Measurements from ENCODE around the gene SBF2.

The SBF2 gene

DNA sequence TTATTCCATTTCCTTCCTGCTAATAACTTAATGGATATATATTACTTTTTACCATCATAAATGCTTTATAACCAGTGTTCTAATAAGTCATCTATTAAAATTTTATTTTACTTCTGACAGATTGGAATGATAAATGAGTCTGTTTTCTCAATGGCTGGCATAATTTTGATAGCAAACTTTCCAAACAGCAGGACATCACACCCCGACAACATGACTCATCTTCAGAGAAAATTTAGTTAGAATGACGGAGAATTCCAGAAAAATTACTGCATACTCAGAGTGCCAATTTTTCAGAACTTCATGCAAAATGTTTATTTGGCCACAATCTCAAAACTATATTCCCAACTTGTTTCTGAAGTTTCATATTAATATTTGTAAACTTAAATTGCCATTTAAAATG lies 455.8 kb downstream of the SBF2 start:
- TF ChIP-seq, protein P1, sequence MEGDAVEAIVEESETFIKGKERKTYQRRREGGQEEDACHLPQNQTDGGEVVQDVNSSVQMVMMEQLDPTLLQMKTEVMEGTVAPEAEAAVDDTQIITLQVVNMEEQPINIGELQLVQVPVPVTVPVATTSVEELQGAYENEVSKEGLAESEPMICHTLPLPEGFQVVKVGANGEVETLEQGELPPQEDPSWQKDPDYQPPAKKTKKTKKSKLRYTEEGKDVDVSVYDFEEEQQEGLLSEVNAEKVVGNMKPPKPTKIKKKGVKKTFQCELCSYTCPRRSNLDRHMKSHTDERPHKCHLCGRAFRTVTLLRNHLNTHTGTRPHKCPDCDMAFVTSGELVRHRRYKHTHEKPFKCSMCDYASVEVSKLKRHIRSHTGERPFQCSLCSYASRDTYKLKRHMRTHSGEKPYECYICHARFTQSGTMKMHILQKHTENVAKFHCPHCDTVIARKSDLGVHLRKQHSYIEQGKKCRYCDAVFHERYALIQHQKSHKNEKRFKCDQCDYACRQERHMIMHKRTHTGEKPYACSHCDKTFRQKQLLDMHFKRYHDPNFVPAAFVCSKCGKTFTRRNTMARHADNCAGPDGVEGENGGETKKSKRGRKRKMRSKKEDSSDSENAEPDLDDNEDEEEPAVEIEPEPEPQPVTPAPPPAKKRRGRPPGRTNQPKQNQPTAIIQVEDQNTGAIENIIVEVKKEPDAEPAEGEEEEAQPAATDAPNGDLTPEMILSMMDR (conservative IDR thresholded peaks at IDR 0.05; ENCODE audit: low read depth, low read length), result no peak
- no peak for DNase-seq (ENCODE audit: low read depth)
- no peak overlapping the region for H3K4me3 ChIP-seq (ENCODE audit: low read length)

DNA sequence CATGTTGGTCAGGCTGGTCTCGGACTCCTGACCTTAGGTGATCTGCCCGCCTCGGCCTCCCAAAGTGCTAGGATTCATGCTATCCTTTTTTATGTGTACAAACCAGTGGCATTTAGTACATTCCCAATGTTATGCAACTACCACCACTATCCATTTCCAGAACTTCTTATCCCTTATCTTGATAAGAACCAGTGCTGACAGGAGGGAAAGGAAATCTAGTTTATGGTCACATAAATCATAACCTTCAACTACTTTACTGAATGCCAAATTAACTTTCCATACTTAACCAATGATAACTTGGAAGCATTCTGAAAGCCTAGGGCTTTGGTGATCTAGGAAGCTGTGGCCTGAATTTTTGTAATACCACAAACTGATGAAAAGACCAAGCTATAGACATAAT lies 459.7 kb downstream of the SBF2 start:
- H3K4me3 ChIP-seq (ENCODE audit: low read length), result no peak overlapping the region
- DNase-seq (ENCODE audit: low read depth), result no peak
- TF ChIP-seq, protein P1 (conservative IDR thresholded peaks at IDR 0.05; ENCODE audit: low read depth, low read length), result no peak

DNA sequence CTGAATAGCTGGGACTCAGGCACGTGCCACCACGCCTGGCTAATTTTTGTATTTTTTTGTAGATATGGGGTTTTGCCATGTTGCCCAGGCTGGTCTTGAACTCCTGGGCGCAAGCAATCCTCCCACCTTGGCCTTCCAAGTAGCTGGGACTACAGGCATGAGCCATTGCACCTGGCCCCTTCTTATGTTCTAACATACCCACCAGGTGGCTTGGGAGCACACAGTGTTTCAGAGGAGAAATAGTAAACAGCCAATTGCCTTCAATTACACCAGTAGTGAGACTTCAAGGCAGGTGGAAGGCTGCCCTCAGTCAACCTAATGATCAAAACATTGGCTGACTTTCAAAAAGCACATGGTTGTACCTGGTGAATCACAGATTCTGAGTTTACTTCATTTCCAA lies 462.9 kb downstream of the SBF2 start:
- H3K4me3 ChIP-seq (ENCODE audit: low read length), result no peak overlapping the region
- TF ChIP-seq, protein P1 (conservative IDR thresholded peaks at IDR 0.05; ENCODE audit: low read depth, low read length), result no peak
- DNase-seq (ENCODE audit: low read depth), result no peak

DNA sequence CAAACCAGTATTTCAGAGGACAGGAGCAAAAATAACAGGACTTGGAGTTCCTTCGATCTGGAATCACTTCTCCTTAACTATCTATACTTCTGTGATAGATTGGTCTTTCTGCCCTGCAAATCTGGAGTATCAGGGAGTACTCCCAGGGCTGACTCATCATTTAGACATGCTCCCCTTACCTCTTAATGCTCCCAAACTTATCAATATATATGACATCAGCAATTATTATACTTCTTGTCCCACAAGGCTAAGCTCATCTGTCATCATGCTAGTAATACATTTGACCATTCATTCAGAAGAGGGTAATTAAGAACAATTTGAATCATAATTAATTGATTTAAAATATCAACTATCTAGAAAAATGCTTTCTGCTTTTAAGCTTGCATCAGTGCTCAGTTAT lies 466.3 kb downstream of the SBF2 start:
- DNase-seq (ENCODE audit: low read depth), result no peak
- TF ChIP-seq, protein P1 (conservative IDR thresholded peaks at IDR 0.05; ENCODE audit: low read depth, low read length), result no peak
- H3K4me3 ChIP-seq (ENCODE audit: low read length), result no peak overlapping the region

DNA sequence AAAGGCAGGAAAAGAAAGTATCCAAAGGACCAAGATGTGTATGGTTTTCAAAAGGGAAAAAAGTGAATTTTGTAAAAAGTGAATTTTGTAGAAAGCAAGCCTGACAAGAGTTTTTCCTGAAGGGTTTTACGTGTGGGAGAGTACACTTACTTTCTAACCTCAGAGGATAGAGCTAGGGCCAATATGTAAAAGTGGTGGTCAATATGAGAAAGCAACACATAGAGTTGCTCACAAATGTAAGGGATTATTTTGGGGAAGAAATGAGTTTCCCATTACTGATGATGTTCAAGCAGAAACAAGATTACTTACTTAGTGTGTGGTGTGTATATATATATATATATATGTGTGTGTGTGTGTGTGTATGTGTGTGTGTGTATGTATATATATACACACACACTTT lies 467.6 kb downstream of the SBF2 start:
- no peak for DNase-seq (ENCODE audit: low read depth)
- H3K4me3 ChIP-seq (ENCODE audit: low read length), result no peak overlapping the region
- TF ChIP-seq, protein P1 (conservative IDR thresholded peaks at IDR 0.05; ENCODE audit: low read depth, low read length), result no peak

DNA sequence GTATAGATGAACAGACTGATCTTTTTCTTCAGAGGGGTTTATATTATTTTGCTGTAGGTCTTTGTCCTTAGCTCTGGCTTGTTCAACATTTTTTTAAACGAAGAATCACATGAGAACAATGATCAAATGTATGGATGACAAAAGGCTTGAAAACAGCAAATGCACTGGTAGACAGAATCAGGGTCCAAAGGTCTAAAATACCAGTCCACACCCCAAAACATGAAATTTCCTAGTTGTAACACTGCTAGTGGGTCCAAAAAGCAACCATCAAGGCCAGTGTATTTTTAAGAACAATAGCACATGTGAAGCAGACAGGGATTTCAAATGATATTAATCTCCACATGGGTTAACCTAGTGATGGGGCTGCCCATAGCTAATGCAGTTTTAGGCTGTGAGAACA lies 468.1 kb downstream of the SBF2 start:
- no peak overlapping the region for H3K4me3 ChIP-seq (ENCODE audit: low read length)
- no peak for DNase-seq (ENCODE audit: low read depth)
- TF ChIP-seq, protein P1 (conservative IDR thresholded peaks at IDR 0.05; ENCODE audit: low read depth, low read length), result no peak

DNA sequence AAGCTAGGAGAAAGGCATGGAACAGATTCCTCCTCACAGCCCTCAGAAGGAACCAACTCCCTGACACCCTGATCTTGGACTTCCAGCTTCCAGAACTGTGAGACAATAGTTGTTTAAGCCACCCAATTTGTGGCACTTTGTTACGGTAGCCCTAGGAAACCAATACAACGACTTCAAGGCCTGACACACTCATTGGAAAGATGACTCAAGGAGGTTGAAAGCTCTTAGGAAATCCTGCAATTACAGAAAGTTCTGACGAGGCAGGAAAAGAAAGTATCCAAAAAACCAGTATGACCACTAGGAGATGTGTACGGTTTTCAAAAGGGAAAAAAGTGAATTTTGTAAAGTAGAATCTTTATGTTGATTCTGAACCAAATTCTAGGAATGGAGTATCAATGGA lies 468.7 kb downstream of the SBF2 start:
- TF ChIP-seq, protein P1 (conservative IDR thresholded peaks at IDR 0.05; ENCODE audit: low read depth, low read length), result no peak
- no peak overlapping the region for H3K4me3 ChIP-seq (ENCODE audit: low read length)

More for the DNA sequence above, 468.7 kb downstream of the SBF2 start:
- DNase-seq (ENCODE audit: low read depth), result no peak
